Stimulated activated CD8-positive, alpha-beta memory T cell treated with anti-CD3 and anti-CD28 coated beads, Interleukin-7, amount 100 ng/mL, for 4 hours (primary cell): ENCODE data around the gene OPCML.

Experiments used
- DNase-seq, 2 donors: peaks; one replicate each; pipeline ENCODE4 v3.0.0-alpha.2; 2020; ENCODE audit warnings: low read depth in 2 of 2

OPCML gene

DNA sequence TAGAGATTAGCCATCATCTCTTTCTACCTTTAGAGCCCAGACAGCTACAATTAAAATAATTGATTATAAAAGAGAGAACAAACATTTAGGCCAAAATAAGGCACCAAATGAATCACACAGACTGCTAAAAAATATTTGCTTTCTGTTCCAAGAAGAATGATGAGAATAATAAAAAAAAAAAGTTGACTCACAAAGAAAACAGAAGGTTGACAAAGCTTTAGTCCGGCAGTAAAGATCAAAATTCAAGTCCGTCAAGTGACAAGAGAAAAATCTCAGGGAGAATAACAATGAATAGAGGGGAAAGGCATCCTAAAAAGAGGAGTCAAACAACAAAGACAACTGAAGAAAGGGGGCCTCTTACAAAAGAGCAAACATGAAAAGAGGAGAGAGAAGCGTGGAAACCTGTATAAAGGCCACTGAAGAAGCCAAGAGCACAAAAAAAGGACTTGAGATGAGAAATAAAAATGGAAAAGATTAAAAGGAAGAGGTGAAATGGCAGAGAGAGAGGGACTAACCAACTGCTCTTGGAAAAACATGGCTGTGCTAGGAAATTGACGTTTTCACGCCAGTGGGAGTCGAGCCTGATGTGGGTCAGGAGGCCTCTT lies 910.2 kb downstream of the OPCML start:
- no peak for DNase-seq

DNA sequence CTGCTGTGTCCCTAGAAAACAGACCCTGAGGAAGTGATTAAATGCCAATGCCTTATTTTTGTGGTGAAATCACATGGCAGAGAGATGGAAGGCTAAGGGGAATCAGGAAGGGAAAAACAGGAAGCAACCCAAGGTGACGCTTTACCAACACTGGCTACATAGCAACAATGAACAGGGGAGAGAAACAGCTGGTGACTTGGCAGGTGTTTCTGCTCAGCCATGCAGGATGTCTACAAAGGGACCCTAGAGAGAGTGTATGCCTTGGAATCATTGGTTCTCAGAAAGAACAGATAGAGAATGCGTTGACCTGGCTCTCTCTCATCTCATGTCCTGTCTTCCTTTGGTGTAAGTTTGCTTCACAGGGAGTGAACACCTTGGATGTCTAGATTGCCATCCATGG lies 911.9 kb downstream of the OPCML start:
- no peak for DNase-seq

DNA sequence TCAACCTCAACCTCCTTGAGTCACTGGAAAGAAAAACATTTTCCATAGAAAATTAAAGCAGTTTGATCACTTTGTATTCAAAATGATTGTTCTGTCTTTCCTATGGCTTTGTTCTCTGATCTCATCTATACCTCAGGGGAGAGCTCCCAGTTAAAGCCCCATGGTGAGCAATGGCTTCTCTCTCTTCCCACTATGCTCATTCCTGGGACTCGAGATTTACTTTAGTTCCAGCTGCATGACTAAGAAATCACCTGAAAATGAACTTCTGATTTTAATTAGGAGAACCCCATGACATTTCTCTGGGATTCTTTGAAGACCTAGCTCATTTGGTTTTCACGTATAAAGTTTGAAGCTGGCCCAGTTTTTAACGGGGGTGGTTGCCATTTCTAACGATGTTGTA lies 921.5 kb downstream of the OPCML start:
- no peak for DNase-seq

DNA sequence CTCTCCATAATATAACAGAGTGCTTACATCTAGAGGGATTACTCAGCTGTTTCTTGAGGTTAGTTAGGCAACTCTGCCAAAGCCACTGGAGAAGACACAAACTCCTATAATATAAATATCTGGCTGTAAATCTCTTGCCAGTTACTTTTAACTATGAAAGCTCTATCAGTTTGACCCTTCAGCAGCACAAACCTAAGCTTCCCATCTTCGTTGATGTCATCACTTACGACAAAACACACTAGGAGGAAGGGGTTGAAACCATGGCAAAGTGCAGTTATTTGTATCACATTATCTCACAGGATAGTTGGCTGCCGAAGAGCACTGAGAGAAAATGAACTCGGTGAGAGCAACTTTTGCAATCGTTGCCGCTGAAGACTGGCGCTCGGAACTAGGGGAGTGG lies 922.1 kb downstream of the OPCML start:
- no peak for DNase-seq

DNA sequence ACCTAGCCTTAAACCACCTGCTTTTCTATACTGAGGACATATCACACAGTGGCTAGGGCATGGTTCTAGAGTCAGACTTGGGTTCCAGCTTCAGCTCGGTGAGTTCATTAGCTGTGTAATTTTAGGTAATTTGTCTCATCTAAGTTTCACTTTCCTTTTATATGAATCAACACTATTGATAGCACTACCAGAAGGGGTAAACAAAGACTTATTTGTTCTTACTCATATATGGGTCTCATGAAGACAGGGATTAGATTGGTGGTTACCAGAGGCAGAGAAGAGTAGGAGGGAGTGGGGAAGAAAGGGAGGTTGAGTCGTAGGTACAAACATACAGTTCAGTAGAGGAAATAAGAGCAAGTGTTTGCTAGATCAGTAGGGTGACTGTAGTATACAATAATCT lies 924.7 kb downstream of the OPCML start:
- no peak for DNase-seq

DNA sequence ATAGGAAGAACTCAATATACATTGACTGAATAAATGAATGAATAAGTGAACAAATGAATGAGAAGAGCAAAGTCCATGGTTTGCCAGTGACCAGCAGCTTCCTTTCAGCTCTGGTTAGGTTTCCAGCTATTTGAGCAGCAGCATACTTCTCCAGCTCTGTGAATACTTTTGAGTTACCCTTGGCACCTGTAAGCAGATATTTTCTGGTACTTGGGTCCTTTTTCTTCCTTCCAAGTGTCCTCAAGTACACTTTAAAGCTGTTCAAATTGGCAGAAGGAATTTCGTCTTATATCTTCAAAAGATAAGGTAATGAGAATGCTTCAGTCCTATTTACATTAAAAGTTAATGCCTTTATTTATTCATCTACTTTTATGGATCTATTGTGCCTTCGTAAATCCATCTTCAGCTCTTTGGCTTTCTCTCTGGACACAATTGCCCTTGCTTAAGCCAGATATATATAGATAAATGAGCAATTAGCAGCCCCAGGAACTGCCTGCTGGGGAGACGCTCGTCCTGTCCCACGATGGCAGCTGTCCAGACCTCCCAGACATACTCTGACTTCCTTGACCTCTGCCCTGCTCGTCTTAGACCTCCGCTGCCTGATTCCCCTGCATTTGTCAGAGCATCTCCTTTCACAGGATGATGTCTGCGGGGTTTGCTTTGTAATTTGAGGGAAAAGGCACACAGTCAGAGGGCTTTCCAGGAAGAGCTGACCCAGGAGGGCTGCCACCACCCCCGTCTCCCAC lies 926.3 kb downstream of the OPCML start:
- no peak for DNase-seq

DNA sequence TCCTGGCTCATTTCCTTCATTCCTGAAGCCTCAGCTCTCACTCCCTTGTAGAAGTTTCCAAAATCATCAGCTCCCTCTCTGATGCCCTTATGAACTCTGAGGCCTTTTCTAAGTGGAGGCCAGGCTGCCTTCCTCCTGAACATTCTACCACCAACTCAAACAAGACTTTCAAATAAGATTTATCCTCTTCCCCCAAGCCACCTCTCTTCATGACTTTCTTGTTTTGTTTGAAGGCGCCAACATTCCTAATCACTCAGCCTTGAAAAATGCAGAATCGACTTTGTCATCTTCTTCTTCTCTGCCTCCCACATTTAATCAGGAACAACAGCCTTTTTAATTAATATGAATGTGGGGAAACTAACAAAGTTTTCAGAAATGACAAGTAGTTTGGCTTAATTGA lies 927.9 kb downstream of the OPCML start:
- DNase-seq = no peak

DNA sequence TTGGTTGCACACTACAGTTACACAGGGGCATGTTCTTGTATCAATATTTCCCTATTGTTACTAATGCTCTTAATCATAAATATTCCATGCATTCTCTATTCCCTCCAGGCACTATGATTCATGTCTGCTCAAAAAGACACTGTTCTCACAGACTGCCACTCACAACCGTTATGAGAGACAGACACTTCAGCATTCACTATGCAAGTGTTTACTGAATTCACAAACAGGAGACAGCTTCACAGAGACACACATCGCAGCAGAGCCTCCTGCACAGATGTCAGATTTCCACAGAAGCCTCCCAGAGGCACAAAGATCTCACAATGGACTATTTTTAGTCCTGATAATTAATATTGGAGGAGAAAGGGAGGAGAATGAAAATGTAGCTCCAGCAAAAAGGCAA lies 930.4 kb downstream of the OPCML start:
- DNase-seq = no peak

DNA sequence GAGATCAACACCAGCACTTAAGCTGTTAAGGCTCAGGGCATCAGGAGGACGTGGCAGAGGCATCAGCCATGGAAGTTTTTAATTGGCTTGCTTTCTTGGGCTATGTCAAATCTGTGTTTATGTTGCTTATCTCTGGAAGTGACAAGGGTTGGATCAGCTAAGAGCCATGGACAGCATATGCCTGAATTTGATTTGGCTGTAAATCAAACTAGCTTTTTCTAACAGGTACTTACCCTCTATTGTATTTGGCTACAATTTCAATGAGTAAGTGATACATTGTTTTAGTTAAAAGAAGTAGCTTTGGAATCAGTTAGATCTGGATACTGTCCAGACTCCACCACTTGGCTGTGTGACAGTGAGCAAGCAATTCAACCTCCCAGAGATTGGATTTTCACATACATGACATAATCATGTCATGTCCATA lies 936.6 kb downstream of the OPCML start:
- DNase-seq = no peak

DNA sequence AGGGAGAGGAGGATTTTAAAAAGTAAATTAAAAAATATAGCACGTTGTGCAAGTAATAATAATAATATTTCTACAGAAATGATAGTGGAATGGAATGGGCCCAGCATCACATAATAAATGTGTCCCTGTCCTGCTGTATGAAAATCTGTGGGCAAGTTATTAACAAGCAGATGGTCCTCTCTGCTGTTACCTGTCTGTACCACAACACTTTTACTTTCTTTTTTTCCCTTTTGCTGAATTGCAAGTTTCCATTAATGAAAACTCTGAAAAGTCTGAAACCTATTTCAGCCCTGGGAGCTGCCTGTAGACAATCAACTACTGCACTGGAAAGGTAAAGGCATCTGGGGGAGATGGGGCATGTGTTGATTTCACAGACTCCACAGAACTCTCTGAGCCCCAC lies 937.1 kb downstream of the OPCML start:
- no peak for DNase-seq

DNA sequence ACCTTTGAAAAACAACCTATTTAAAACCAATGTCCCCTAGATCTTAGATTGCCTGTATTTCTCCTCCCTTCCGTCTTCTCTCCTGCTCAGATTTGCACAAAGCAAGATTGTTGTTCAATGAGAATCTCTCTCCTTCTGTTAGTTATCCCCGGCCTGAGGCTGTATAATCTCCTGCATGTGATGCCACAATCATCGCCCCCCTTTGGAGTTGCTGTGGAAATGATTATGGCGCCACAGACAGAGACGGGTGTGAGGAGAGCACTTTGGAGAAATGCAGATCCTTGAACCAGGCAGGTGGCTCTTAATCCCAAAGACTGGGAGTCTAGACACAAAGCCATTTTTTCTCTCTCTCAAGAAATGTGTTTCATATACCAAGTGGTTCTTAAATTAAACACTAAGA lies 941.3 kb downstream of the OPCML start:
- no peak for DNase-seq

DNA sequence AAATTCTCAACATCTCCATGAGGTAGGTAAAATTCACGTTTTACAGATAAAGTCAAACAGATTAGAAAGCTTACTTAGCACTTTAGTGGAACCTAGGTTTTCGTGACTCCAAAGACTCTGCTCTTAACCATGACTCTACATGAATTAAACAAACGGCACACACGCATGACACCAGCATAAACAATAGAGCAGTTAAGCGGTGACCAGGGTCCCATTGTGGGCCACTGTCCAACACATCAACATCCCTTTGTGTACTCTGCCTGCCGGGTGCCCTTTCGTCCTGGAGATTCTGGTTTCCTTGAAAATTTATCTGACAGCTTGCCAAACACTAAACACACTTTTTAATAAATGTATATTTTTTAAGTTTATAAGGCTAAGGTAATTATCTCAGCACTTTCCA lies 941.7 kb downstream of the OPCML start:
- no peak for DNase-seq

DNA sequence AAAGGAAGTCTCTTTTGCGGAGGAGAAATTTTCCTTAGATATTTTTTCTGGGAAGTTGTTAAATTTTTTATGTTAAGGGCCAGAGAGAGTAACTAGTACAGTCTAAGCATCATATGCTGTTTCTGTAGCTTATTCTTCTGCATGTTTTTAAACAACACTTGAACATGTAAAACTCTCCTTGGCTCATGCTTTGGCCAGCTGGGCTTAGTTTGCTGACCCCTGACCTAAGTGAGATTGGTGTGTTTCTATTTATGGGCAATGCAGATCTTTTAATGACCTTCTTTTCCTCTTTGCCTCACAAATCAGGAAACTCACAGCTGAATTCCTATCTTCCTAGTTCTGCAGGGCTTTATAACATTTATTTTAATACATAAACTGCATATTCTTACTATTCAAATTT lies 942.5 kb downstream of the OPCML start:
- no peak for DNase-seq

DNA sequence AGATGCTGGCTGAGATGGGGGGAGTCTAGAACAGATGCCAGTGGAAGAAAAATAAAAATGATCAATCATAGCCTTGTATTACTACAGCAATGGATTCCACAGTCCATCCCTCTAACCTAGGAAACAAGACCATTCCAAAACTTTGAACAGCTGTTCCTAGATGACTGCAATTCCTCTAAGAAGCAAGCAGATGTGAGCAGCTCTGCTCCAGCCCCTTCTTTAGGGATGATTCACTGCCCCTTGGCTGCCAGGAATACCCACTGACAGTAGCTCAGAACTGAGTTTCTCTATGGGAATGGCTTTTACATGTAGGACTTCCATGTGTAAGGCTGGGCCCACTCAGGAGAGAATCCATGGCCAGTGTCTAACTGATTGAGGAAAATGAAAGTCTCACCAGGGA lies 943.9 kb downstream of the OPCML start:
- DNase-seq = no peak

DNA sequence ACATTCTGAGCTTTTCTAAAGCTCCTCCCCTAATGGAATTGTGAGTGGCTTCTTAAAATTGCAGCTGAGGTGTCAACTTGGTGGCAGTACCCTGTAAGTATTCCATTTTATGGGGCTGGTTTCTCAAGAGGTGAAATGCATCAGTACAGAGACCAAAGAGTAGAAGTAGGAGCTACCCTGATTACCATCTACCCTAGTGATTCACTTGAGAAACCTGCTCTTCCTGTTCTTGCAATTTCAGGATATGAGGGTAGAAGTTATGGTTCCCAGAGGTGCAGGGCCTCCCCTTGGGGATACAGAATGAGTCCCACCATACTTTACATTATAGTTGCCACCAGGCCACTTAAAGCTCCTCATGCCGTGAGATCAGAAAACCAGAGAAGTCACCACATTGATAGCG lies 944.6 kb downstream of the OPCML start:
- no peak for DNase-seq

DNA sequence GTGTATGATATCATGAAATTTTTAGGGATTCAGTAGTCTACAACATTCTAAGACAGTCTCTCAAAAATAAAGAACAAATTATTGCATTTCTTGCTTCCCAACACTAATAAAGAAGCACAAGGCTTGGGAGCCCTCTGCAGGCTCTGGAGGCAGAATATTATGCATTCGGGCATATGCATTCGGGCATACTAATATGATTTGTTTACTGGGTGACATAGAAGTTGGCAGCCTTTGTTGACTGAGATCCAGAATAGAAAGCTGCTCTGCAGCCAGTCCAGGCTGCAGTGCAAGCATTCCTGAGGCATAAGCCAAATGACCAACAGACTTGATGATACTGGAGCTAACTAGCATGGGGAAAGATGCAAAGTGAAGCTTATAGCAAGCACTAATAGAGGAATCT lies 945.5 kb downstream of the OPCML start:
- no peak for DNase-seq

DNA sequence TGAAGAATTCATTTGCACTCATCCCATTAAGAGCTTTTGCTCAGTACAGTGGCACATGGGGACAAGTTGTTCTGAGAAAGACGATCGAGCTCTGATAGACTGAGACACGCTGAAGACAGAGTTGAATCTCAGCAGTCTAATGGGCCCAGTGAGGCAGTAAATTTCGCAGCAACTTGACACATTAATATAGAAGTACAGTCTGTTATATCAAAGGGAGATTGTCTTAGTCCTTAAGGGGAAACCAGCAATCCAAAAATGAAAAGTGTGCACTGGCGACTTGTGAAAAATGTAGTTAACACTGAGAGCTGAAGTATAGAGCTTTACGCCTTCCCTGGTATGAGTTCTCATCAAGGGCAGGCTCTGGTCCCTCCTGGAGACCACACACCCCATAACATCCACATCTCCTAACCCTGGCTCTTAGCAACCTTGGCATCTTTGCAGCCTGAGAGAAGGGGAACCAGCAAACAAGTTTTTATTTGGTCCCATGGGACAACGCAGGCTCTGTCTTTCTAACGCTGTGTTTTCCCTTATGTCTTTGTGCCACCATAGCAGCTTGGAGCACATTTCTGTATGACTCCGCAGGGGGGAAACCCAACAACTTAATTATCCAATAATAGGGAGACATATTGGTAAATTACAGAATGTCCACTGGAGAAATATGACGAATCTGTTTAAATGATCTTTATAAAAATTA lies 952.5 kb downstream of the OPCML start:
- DNase-seq = no peak

DNA sequence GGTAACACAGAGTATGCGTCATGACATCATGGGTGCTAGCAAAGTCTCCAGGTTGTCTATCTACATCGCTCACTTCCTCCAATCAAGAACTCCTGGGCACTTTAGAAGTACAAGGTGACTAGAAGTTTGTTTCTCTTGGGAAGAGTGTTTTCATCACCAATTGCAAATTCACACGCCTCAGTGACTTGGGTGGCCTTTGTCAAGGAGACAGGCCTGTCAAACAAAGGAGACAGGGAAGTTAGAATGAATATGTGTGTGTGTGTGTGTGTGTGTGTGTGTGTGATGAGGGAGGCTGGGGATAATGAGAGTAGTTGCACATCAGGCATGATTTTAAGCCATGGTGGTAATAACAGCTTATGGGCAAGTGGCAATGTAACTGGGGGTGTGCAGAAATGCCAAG lies 953.2 kb downstream of the OPCML start:
- no peak for DNase-seq

DNA sequence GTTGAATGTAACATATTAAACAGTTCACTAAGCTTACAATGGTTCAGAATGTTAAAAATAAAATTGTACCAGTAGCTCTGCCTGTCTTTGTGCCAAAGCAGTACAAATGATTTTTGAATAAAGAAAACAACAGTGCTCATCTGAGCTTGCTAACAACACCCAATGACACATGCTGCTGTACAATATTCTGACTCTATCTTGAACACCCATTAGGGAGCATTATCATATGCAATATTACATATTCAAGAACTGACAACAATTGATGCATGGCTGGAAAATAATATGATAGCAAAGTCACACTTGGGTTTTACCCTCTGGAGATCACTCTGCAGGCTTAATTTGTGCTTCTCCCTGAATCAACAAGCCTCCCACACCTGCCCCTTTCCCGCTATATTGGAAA lies 953.7 kb downstream of the OPCML start:
- DNase-seq = no peak

DNA sequence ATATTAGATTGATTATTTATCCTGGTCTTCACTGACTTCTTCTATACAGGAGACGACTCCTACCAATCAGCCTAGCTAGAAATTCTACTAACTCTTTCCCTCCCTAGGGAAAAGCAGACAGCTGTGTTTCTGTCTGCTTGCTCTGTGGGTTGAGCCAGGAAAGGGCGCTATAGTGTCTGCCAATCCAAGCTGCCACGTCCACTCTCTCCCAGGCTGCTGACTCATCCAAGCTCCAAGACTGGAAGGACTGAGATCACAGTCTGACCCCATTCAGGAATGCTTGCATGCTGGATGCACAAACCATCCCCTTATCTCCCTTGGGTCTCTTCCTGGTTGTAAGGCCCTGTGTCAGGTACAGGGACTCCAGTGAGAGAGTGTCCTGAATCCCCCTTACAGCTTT lies 955.6 kb downstream of the OPCML start:
- no peak for DNase-seq

DNA sequence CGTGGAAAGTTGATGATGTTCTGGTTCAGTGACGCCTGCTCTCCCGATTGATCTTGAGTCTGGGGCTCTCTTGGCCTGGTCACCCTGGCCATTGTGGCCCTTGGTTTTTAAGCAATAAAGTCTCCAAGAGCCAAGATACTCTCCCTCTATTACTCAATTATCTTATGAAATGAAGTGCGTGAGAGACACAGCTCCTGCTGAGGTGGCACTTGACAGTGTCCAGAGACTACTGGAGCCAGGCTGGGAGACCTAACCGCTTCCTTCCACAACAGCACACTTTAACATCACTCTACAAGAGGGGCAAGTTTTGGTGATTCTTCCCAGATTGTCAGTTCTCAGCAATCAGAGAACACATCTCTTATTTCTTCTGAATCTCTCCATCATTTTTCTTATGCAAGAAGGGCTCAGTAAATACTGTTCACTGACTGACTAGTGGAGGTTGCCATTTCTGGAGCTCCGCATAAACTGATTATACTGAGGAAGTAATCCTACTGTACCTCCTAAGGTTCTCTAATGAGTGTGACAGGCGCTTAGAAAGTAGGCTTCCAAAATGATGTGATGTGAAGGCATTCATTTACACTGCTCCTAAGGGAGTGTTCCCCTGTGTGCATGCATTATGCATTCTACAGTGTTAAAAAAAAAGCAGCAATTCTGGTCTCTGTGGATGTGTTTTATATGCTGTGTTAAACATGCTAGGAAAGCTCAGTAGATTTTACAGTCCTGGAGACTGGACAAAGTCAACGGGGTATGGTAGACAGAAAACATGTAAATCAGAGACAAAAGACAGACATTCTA lies 968.0 kb downstream of the OPCML start:
- DNase-seq = no peak

DNA sequence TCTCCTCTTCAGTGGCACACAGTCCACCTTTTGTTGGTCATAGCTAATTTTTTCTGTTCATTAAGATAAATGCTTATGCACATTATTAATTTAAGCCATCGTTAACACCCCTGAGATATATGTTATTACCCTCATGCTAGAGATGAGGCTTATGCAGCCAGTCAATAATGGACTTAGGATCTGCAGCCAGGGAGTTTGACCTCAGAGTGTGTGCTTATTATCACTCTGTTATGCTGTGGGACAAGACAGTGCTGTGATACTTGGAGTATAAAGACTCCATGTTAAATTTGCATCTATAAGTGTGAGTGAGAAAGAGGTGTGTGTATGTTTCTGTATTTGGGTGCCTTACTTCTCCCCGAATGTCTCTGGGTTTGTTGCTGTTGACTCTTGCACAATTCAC lies 969.3 kb downstream of the OPCML start:
- no peak for DNase-seq

DNA sequence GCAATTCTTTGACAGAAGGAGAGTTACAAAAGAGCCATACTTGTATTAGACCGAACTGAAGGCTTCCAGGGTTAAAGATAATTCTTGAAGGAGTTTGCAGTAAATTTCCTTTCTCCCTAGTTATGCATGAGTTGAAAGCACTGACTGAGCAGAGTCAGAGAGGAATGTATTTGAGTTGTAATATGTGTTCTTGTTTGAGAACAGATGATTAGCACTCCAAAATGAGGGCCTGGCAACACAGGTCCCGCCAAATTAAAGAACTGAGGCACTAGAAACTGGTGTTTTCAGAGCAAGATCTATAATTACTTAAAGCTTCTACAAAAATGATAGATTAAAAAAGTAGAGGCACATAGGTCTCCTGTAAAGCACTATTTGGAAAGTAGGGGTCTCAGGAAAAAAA lies 970.4 kb downstream of the OPCML start:
- no peak for DNase-seq
